Effector CD4-positive, alpha-beta T cell (primary cell): ENCODE measurements around the gene IFT57.

Experiments used
- DNase-seq: peaks from one replicate; pipeline ENCODE4 v3.0.0-alpha.2; 2020

IFT57 gene

DNA sequence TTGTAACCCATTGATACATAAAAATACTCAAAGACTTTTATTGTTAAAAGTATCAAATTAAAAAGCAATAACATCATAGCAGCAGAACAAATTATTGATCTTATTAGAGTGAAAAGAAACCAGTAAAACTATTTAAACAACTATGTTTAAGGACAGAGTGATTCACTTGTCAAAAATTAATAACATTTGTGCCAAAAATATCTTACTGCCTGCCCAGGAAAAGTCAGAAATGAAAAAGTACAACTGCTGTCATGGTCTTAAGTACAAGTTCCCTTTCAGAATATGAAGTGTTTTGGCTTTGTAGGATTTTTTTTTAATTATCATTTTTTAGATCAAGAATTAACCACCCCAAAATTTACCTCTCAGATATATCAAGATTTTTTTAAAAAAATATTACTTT is 3.4 kb downstream of the IFT57 start:
- DNase-seq, result no peak

DNA sequence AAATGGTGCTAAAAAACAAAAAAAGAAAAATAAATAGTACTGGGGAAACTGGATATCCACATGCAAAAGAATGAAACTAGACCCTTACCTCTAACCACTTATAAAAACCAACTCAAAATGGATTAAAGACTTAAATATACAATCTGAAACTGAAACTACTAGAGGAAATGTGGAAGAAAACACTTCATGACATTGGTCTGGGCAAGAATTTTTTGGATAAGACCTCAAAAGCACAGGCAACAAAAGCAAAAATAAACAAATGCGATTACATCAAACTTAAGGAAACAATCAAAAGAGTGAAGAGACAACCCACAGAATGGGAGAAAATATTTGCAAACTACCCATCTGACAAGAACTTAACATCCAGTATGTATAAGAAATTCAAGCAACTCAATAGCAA is 6.4 kb downstream of the IFT57 start:
- no peak for DNase-seq

DNA sequence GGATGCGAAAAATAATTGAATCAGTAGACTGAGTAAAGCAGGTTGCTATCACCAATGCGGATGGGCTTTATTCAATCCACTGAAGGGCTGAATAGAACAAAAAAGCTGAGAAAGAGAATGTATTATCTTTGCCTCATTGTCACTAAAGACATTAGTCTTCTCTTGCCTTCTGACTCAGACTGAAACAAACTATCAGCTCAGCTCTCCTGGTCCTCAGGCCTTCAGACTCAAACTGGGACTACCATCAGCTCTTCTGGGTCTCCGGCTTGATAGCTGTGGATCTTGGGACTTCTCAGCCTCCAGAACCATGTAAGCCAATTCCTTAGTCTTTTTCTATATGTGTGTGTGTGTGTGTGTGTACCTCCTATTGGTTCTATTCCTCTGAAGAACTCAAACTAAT is 12.6 kb downstream of the IFT57 start:
- DNase-seq, result no peak

DNA sequence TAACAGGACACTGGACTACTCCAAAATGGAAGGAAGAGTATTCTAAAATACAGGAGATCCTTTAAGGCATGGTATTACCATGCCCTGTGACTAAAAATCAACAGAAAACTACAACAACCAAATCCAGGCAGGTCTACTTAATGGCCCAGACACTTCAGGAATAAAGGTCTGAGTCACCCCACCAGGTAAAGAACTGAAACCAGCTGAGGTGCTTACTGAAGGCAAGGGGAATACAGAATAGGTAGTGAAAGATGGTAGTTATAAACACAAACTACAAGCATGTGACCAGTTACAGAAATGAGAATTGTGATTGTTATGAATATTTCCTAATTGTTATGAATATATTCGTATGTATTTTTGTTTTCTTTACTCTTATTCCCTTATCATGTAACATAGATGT is 13.4 kb downstream of the IFT57 start:
- no peak for DNase-seq

DNA sequence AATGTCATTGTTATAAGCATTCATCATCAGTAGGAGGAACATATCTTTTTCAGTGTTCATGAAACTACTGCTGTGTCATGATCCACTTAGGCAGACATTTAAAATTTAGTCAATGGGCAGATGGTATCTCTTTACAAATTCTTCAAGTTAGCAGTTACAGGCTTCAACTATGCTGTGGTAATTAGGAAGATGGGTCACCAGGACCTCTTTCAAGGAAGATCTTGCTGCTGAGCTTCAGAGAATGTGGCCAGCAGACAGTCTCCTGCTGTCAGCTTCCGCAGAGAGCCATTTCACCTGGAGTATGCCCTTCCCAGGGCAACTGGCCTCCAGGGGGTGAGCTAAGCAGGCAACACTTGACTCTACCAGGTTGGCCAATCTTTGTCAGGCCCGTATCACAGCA is 19.4 kb downstream of the IFT57 start:
- no peak for DNase-seq

DNA sequence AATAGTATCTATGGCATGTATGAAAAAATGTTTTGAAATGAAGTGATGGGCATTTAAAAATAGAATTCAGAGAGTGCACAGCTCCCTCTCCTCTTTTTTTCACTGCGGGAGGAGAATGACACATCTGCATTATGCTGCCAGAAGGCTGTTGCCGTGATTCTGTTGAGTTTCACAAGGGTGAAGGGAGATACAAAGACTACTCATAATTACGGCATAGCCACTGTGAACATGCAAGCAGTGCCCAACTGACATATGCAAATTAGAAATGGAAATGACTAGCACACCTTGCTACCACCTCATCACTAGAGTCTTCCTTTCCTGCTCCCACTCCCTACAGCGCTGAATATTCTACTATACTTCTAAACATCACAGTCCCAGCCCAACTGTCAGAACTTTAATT is 20.1 kb downstream of the IFT57 start:
- DNase-seq, result no peak

DNA sequence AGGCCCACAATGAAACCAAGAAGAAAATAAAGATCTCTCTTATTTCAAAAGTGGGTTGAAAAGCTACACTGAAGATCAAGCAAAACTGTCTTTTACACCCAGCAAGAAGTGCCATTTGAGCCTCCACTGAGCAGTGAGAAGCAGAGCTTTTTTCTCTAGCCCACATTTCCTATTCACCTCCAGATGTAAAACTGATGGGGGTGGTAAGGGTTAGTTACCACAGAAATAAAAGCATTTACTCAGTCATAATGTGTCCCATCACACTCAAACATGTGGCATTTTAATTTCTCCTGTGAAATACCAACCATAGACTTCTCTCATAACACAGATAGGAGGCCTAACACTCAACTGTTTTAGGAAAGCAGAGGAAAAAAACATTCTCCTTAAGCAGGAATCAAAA is 21.0 kb downstream of the IFT57 start:
- no peak for DNase-seq

DNA sequence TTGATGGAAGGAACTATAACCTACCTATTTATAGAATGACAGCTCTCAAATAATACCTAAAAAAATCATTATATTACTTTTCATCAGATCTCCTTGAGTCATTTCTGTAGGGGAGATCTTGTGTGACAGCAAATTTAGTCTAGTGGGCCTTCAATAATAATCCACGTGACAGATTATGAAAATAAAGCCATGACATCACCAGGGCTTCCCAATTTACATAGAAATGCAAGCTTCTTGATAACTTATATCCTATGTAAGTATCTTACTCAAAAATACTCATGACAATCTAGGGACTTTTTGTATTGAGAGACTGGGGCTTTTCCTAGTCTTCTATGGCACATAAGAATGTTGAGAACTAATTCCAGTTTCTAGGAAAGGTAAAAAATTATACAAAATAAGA is 21.6 kb downstream of the IFT57 start:
- DNase-seq, result no peak

DNA sequence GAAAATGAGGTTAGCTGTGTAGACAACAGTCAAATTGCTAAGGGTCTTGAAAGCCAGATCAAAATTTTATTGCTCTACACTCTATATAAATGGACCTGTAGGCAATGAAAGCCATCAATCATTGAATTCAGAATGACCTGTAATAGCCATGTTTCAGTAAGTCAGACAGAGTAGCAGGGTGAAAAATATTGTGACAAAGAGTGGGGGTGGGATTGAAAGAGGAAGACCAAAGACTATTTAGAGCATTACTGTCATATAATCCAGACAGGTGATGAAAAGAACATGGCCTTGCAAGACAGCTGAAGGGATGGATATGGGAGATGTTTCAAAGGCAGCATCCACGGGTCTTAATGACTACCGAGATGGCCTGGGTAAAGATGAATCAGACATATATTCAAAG is 22.2 kb downstream of the IFT57 start:
- no peak for DNase-seq

DNA sequence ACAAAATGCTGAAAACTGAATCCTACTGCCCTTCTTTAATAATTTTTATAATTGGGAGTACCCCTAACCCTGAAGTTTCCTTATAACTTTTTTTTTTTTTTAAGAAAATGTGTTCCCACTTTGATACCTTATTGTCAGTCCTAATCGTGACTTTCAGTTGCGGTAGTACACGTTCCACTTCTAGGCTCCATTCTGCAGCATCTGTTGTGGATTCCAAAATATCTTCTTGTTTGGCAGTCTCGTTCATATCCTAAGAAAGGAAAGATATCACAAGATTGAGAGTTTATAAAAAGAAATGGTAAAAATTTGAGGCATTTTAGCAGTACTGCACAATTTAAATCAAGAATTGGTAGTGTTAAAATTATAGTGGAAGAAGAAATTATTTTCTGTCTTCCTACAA is 30.8 kb downstream of the IFT57 start:
- no peak for DNase-seq

DNA sequence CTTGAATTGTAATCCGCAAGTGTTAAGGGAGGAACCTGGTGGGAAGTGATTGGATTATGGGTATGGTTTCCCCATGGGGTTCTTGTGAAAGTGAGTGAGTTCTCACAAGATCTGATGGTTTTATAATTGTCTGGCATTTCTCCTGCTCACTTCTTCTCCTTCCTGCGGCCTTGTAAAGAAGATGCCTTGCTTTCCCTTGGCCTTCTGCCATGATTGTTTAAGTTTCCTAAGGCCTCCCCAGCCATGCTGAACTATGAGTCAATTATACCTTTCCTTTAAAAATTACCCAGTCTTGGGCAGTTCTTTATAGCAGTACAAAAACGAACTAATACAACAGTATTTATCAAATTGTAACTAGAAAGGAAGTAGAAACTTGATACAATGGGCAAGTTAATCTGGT is 31.9 kb downstream of the IFT57 start:
- DNase-seq, result no peak

DNA sequence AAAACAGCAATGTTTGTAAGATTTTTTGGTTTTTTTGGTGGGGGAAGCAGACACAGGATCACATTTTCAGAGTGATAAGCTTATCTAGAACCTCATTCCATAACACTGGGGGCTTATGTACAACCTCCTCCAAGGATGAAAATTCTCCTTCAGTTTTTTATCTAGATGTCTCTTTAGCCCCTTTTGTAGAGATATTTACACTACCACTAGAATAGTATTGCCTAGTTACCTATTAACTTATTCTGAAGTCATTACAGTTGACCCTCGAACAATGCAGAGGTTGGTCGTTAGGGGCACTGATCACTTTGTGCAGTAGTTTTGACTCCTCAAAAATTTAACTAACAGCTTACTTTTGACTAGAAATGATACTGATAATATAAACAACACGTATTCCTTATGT is 32.8 kb downstream of the IFT57 start:
- DNase-seq, result no peak

DNA sequence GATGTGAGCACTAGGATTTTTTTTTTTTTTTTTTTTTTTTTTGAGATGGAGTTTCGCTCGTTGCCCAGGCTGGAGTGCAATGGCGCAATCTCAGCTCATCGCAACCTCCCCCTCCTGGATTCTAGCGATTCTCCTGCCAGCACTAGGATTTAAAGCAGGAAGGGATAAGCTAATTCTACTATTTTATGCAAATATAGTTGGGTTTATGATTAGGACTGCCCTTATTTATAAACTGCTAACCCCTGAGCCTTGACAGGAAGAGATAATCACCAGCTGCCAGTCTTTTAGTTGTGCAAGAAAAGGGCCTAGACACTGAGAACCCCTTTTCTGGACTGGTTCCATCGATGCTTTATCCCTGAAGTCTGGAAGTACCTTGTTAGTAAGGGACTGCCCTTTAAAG is 36.7 kb downstream of the IFT57 start:
- DNase-seq, result no peak

DNA sequence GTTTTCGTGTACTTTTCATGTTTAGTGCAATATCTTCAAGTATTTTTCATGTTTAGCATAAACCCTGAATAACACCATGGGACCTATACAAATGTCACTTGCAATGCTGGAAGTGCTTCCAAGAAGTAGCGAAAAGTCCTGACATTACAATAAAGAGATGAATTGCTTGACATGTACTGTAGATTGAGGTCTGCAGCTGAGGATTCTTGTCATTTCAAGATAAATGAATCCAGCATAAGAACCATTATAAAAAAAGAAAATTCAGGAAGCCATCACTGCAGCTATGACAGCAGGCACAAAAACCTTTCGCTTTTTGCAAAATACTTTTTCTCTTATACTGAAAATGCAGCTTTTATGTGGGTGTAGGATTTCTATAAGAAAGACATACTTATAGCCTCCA is 37.4 kb downstream of the IFT57 start:
- DNase-seq, result no peak

DNA sequence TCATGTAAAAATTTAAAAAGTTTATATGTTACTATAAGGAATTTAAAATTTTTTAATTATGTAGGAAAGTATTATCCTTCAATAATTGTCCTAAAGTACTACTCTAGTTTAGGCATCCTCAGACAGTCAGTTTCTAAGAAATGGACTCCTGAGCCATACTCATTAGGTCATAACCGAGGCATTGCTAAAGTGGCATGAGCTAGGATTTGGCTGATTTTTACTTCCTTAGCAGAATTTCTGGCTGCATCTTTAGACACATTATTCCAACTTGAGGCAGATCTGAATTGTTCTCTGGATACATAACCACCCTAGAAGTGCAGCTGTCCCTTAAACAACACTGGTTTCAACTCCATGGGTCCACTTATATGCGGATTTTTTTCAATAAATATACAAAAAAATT is 38.3 kb downstream of the IFT57 start:
- no peak for DNase-seq

DNA sequence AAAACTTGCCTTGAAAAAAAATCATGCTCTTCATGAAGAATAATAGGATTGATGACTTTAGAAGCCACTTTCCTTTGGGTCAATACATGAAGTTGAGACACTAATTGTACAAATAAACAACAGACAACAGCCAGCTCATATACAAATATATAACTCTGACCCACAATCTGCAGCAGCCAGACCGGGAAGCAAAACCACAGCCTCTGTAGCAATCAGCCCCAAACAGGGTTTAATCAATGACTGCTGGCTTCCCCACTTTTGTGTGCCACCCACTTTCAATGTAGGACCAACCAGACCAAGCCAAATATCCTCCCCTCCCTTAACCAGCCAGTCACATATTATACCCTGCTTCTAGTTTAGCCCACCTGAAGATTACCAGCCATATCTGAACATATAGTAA is 39.0 kb downstream of the IFT57 start:
- DNase-seq, result no peak

DNA sequence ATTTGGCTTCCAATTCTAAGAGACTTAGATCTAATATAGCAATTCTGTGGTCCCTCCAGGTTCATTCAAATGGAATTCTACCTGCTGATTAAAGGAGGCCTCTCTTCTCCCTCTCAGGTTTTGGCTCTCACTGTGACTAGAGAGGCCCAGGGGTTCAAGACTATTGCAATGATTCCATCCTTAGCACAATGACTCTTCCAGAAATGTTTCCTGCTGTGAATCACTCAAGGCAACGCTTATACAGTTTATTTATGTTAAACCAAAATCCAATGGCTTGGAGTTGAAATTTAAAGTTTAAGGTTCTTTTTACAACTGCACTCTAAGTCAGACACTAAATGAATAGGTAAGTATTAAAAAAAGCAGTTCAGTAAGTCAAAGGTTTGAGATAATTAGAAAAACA is 39.9 kb downstream of the IFT57 start:
- DNase-seq, result no peak

DNA sequence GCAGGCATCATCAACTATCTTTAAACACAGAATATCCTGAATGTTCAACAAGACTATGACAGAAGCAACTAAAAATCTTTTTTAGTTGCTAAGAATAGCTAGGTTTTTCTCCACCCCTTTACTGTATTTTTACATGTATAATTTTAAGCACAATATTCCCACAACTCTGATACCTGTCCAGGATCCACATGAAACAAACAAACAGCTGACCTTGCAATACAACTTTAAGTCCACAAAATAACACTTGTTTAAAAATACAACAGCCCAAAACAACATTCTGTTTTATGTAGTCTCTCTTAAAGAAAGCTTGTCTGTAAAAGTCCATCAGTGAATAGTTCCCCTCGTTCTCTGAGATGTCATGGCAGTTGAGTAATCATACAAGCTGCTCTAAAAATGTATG is 41.1 kb downstream of the IFT57 start:
- no peak for DNase-seq

DNA sequence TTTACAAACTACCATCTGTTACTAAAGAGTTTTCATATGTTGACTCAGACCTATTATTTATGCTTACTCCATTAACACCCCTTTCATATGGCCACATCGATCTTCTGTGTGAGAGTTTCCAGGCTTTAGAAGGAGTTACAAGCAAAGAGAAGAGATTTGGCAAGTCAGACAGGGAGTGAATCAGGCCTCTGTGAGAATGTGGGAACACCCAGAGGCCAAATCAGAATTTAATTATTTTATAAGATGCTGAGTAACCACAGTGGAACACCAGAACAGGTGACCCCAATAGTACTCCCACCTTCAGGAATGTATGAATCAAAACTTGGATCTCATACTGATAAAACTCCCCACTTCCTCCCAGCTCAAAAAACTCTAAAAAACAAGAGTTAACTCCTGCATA is 42.0 kb downstream of the IFT57 start:
- no peak for DNase-seq

DNA sequence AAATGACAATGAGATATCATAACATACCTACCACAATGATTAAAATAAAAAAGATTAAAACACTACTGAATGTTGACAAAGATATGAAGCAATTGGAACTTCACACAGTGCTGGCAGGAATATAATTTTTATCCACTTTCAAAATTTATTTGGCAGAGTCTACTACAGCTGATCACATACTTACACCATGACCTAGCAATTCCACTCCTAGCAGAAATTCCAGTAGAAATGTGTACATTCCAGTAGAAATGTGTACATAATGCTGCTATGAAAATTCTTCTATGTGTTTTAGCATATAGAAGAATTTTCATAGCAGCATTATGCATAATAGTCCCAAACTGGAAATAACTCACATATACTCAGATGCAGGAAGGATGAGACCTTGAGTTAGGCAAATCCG is 43.5 kb downstream of the IFT57 start:
- DNase-seq, result no peak

DNA sequence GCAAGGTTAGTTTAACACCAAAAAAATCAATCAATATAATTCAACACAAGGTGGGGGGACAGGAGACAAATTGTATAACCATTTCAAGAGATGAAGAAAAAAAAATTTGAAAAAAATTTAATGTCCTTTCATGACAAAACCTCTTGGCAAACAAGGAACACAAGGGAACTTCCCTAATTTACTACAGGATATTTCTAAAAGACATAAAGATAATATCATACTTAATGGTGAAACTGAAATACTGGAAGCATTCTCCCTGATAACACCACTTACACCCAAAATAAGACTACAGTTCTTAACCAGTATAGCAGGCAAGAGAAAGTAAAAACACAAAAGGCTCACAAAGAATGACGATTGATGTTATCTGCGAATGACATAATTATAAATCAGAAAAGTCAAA is 44.7 kb downstream of the IFT57 start:
- DNase-seq, result no peak

DNA sequence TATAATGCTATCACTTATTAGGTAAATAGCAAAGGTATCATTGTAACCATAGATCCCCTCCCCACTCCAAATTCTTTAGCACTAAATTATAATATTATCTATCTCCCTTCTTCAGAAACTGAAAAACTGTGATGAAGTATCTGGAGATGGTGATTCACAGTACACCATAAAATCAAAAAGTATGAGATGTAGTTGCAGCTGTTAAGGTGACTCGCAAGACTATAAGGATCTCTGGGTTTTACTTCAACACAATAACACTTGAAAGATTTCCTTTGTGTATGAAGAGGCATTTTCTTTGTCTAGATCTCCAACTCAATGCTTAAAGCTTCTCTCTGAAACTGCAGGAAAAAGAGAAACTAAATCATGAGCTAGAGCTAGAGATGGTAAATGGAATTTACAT is 46.9 kb downstream of the IFT57 start:
- DNase-seq, result no peak

DNA sequence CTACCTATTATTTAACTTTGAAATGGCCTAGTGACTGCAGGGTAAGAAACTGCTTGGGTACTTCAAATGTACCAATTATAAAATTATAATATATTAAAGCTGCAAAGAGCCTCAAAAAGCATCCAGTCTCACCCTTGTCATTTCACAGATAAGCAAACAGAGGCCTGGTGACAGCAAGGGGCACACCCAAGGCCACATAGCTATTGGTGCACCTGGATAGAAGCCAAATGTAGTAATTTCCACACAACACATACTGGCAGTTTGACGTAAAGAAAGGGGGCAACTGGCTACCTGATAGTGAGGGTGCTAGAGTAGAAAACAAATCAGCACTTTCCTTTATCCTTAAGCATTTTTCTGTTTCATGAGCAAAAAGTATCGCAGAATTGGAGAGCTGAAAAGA is 51.1 kb downstream of the IFT57 start:
- DNase-seq, result no peak

DNA sequence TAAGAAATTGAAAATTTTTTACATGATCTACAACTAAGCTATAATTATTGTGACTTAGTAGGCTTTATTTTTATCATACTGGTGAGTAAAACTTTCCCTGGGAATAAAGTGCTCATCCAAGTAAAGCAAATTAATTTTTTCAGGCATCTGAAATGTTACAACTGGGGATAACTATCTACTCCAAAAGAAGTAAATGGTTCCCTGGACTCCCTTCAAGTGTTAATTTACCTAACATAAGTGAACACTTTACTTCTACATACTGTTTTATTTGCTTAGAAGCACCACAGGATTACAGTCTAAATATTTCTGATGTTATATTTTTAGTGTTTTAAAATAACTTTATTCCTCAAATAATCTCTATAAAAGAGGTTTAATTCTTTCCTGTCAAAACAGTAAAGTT is 57.8 kb downstream of the IFT57 start:
- no peak for DNase-seq

DNA sequence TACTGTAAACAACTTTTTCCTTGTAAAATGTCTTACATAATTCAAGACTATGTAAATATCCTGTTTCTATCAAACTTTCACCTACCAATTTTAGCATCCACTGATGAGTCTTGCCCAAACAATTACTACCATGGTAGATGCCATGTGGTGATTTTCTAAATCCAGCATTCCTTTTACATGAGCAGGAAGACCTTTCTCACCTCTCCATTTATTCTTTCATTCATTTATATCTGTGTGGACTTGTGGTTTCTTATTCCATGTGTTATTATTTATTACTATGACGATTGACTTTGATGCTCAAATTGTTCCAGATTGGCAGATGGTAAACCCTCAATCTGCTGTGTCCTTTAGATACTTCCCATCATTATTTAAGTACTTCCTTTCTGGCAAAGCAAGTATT is 62.4 kb downstream of the IFT57 start:
- no peak for DNase-seq

DNA sequence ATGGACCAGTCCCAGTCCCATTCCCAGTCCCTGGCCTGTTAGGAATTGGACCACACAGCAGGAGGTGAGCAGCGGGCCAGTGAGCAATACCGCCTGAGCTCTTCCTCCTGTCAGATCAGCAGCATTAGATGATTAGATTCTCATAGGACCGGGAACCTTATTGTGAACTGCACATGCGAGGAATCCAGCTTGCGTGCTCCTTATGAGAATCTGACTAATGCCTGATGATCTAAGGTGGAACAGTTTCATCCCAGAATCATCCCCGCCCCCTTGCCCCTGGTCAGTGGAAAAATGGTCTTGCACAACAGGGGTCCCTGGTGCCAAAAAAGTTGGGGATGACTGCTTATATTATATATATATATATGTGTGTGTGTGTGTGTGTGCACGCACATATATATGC is 63.1 kb downstream of the IFT57 start:
- no peak for DNase-seq

DNA sequence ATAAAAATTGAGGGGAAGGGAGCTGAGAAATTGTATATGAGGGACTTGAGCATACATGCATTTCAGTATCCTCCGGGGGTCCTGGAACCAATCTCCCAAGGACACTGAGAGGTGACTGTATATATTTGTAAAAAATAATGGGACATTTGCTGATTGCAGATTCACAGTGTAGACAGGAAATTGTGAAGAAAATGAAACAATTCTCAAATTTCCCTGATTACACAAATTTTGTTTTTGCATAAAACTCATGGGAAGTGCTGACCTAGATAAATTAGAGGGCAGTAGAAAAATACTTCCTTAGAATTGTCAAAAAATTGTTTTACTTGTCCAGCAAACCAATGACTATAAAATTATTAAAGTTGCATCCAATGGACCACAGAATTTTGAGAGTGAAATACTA is 64.0 kb downstream of the IFT57 start:
- no peak for DNase-seq
